IMR-90 (cell line): ENCODE results near the gene TNF. TPM values are rescaled to one million over a fixed set of nuclear protein-coding genes. Genes with fewer than 3 reads are reported as not detected.

Experiments
- ATAC-seq: fragments of 200-7000 bp; cut with Tn5 transposase; 2 replicates; pipeline ENCODE4 v1.9.1; 2020; ENCODE audit warnings: low read depth, mild to moderate bottlenecking, moderate library complexity
- BruUV-seq: library from RNA; stranded (reverse); fragments of 400-500 nt; replicated peaks from 2 replicates; lab custom pipeline; 2021; lab: Mats Ljungman, UMichigan
- CTCF ChIA-PET: fragments of 300-600 bp; formaldehyde crosslinking; extraction: SDS; loops from one replicate; lab custom pipeline; 2021; ENCODE audit warnings: antibody characterized with exemption; lab: Yijun Ruan, JAX
- POLR2A ChIA-PET: fragments of 300-600 bp; sonication (Branson Sonifier 250); formaldehyde crosslinking; loops from one replicate; lab custom pipeline; 2022; ENCODE audit warnings: antibody characterized with exemption; ENCODE audit not compliant: unreplicated experiment; lab: Charles Lee
- DNase-seq: peaks from one replicate; pipeline ENCODE4 v3.0.0; 2013
- H2AFZ ChIP-seq: replicated peaks from 2 replicates; pipeline ENCODE3; 2013; ENCODE audit warnings: low read length, mild to moderate bottlenecking; ENCODE audit not compliant: poor library complexity
- H2AK5ac ChIP-seq: 2 replicates; pipeline ENCODE4 v1.6.1; 2013; ENCODE audit warnings: low read depth, low read length, inconsistent platforms
- H2AK9ac ChIP-seq: replicated peaks from 2 replicates; pipeline ENCODE3; 2013; ENCODE audit warnings: mild to moderate bottlenecking, low read depth, low read length, moderate library complexity; ENCODE audit not compliant: poor library complexity
- H2BK120ac ChIP-seq: 2 replicates; pipeline ENCODE4 v1.6.1; 2013; ENCODE audit warnings: low read depth, low read length, inconsistent platforms
- H2BK15ac ChIP-seq: 3 replicates; pipeline ENCODE4 v1.6.1; 2013; ENCODE audit warnings: low read depth, low read length, inconsistent platforms
- H2BK20ac ChIP-seq: 2 replicates; pipeline ENCODE4 v1.6.1; 2013; ENCODE audit warnings: low read depth, mild to moderate bottlenecking, inconsistent platforms, low read length, moderate library complexity
- H2BK5ac ChIP-seq: 2 replicates; pipeline ENCODE4 v1.6.1; 2013; ENCODE audit warnings: mild to moderate bottlenecking, low read depth, low read length, inconsistent platforms; ENCODE audit not compliant: poor library complexity, severe bottlenecking
- H3K14ac ChIP-seq: replicated peaks from 2 replicates; pipeline ENCODE4 v1.6.1; 2013; ENCODE audit warnings: low read depth, low read length, inconsistent platforms
- H3K18ac ChIP-seq: 2 replicates; pipeline ENCODE4 v1.6.1; 2013; ENCODE audit warnings: low read depth, low read length, control low read depth
- H3K23ac ChIP-seq: 2 replicates; pipeline ENCODE4 v1.6.1; 2013; ENCODE audit warnings: low read depth, low read length, inconsistent platforms
- H3K27ac ChIP-seq: 2 replicates; pipeline ENCODE4 v1.5.1; 2013; ENCODE audit warnings: mild to moderate bottlenecking, control low read depth, low read length; ENCODE audit not compliant: insufficient read depth
- H3K27me3 ChIP-seq: 2 replicates; pipeline ENCODE4 v1.6.1; 2013; ENCODE audit warnings: low read length; ENCODE audit not compliant: control insufficient read depth, insufficient read depth
- H3K36me3 ChIP-seq: 2 replicates; pipeline ENCODE4 v1.6.1; 2013; ENCODE audit warnings: low read length, mixed read lengths; ENCODE audit not compliant: control insufficient read depth, insufficient read depth
- H3K4ac ChIP-seq: 2 replicates; pipeline ENCODE4 v1.6.1; 2013; ENCODE audit warnings: low read depth, low read length, inconsistent platforms
- H3K4me1 ChIP-seq: 2 replicates; pipeline ENCODE4 v1.6.1; 2013; ENCODE audit warnings: low read length, mixed read lengths; ENCODE audit not compliant: control insufficient read depth, insufficient read depth
- H3K4me2 ChIP-seq: 2 replicates; pipeline ENCODE4 v1.6.1; 2013; ENCODE audit warnings: low read depth, mild to moderate bottlenecking, control low read depth, low read length, moderate library complexity
- H3K4me3 ChIP-seq: 2 replicates; pipeline ENCODE4 v1.5.1; 2013; ENCODE audit warnings: low read depth, mild to moderate bottlenecking, control low read depth, low read length, moderate library complexity; ENCODE audit not compliant: insufficient read depth
- H3K56ac ChIP-seq: 2 replicates; pipeline ENCODE4 v1.6.1; 2013; ENCODE audit warnings: low read length, inconsistent platforms; ENCODE audit not compliant: insufficient read depth; ENCODE audit errors: extremely low read depth
- H3K79me1 ChIP-seq, 2 experiments: 2 replicates each; pipeline ENCODE4 v1.6.1; 2013; ENCODE audit warnings: low read length in 2 of 2, inconsistent platforms in 1 of 2, low read depth in 1 of 2
- H3K9ac ChIP-seq: 2 replicates; pipeline ENCODE4 v1.6.1; 2013; ENCODE audit warnings: low read depth, low read length, control low read depth
- H3K9me1 ChIP-seq: 2 replicates; pipeline ENCODE4 v1.6.1; 2013; ENCODE audit warnings: low read length, inconsistent platforms; ENCODE audit not compliant: insufficient read depth
- H3K9me3 ChIP-seq: 2 replicates; pipeline ENCODE4 v1.6.1; 2013; ENCODE audit warnings: low read length; ENCODE audit not compliant: control insufficient read depth, insufficient read depth
- H4K20me1 ChIP-seq: 2 replicates; pipeline ENCODE4 v1.6.1; 2013; ENCODE audit warnings: low read length, inconsistent platforms; ENCODE audit not compliant: insufficient read depth
- H4K5ac ChIP-seq: 2 replicates; pipeline ENCODE4 v1.6.1; 2013; ENCODE audit warnings: mild to moderate bottlenecking, low read depth, low read length, control low read depth
- H4K8ac ChIP-seq, 2 experiments: 2 replicates each; pipeline ENCODE4 v1.6.1; 2013; ENCODE audit warnings: low read depth in 2 of 2, low read length in 2 of 2, control low read depth in 1 of 2, inconsistent platforms in 1 of 2
- H4K91ac ChIP-seq: 2 replicates; pipeline ENCODE4 v1.6.1; 2013; ENCODE audit warnings: low read depth, low read length, inconsistent platforms; ENCODE audit not compliant: insufficient read depth
- BHLHE40 ChIP-seq: fragments of 150-350 bp; IDR thresholded peaks from 2 replicates; pipeline ENCODE4 v1.6.1; 2016; ENCODE audit warnings: mild to moderate bottlenecking, low read depth, low read length
- MAZ ChIP-seq: IDR thresholded peaks from 2 replicates; pipeline ENCODE4 v1.6.1; 2012; ENCODE audit warnings: low read depth, mild to moderate bottlenecking, low read length, improper control_type of control experiment, moderate library complexity, borderline replicate concordance
- RAD21 ChIP-seq: IDR thresholded peaks from 2 replicates; pipeline ENCODE4 v1.6.1; 2012; ENCODE audit warnings: low read length, improper control_type of control experiment
- RCOR1 ChIP-seq: IDR thresholded peaks from 2 replicates; pipeline ENCODE4 v1.6.1; 2012; ENCODE audit warnings: mild to moderate bottlenecking, low read length, improper control_type of control experiment; ENCODE audit not compliant: insufficient replicate concordance
- WGBS, 2 experiments: methylation state at CpG; one replicate each; pipeline versions ENCODE4 v1.1.5 to v1.1.7; 2013; ENCODE audit warnings: missing lambda C conversion rate in 2 of 2; ENCODE audit not compliant: insufficient read length in 1 of 2; ENCODE audit errors: extremely low coverage in 2 of 2; 5-methylcytosine and 5-hydroxymethylcytosine counted together
- dilution Hi-C: fragments of 300-500 bp; cut with HindIII; formaldehyde crosslinking; loops from one replicate; pipeline ENCODE4 v1.14.3; 2018; ENCODE audit warnings: low sequenced_read_pairs; ENCODE audit not compliant: unreplicated experiment
- in situ Hi-C: fragments of 300-500 bp; cut with MboI; formaldehyde crosslinking; loops from 3 replicates; pipeline ENCODE4 v1.14.3; 2019; ENCODE audit warnings: low sequenced_read_pairs, inconsistent platforms, mixed read lengths
- intact Hi-C: fragments of 100-400 bp; cut with micrococcal nuclease; formaldehyde crosslinking; loops from 2 replicates; pipeline ENCODE4 v1.10.0; 2022
- polyA plus RNA-seq, 3 experiments: library from polyadenylated mRNA; depleted of rRNA; stranded (reverse); fragments of >200 nt; gene quantifications; 2 replicates each; pipeline ENCODE4 v1.2.3, GENCODE V29; 2012; ENCODE audit warnings: low replicate concordance in 1 of 3
- total RNA-seq: library from RNA; depleted of rRNA; stranded (reverse); fragments of >200 nt; gene quantifications from 2 replicates; pipeline ENCODE4 v1.2.3, GENCODE V29; 2012

Gene TNF
- total and polyA plus RNA-seq, 2 of the 4 experiments (the other 2 are of a cell fraction), result not detected

GRCh38 chr6:31580807-31581433 is 5.6 kb downstream of the TNF start (continued):
- TF ChIP-seq RAD21 (peak; percentile 60), BHLHE40 (no peak)

GRCh38 chr6:31581434-31582229 is 6.3 kb downstream of the TNF start:
- Histone ChIP-seq H3K79me1 (no peaks in the 10 kb centered on the region), H3K56ac (peak overlapping the region; percentile 52; the same call in 1 of the 2 replicates), H3K27ac (peak overlapping the region; percentile 2; the same call in 1 of the 2 replicates), H2BK20ac (no peak overlapping the region), H2BK5ac (no peak overlapping the region), H2AFZ (peak overlapping the region; percentile 98), H3K36me3 (no peaks in the 10 kb centered on the region), H3K4ac (peak overlapping the region; percentile 83), H3K14ac (peak overlapping the region; percentile 95), H4K8ac (peak overlapping the region; percentile 51 to 93; a peak in 3 of 4 replicates), H3K9ac (peak overlapping the region; percentile 77), H3K4me1 (peaks cover 4% of the 10 kb centered on the region; the same call in 1 of the 2 replicates), H3K4me2 (peak overlapping the region; percentile 75), H4K20me1 (no peaks in the 10 kb centered on the region), H3K9me1 (no peaks in the 10 kb centered on the region; the same call in 1 of the 2 replicates), H3K18ac (no peak overlapping the region), H2BK120ac (no peak overlapping the region), H4K5ac (peak overlapping the region; percentile 54), H3K9me3 (no peaks in the 10 kb centered on the region), H2AK5ac (peak overlapping the region; percentile 21), H3K4me3 (peak overlapping the region; percentile 82), H4K91ac (no peak overlapping the region), H2BK15ac (no peak overlapping the region), H3K23ac (peak overlapping the region; percentile 86), H2AK9ac (peak overlapping the region; percentile 89), H3K27me3 (peaks cover 11% of the 10 kb centered on the region)
- ATAC-seq, result peak; percentile 35
- dilution Hi-C loops, result no loop called here
- BruUV-seq, result no TSS peak
- DNase-seq, result no peak
- no peak for TF ChIP-seq MAZ
- no peak for TF ChIP-seq RCOR1
- no peak for TF ChIP-seq RAD21
- no peak for TF ChIP-seq BHLHE40
- intact Hi-C loops, result loop anchor here (2.0 to 5.0 kb wide), 2 partner anchors 17 to 34 kb away; partner anchors contain the start of genes ATP6V1G2 and NFKBIL1
- CTCF ChIA-PET, result interaction anchor here (0.6 to 1.4 kb wide), 6 partner anchors 15 to 140 kb away, joined by 3 to 6 read pairs (median 3); no protein-coding TSS in a partner anchor
- in situ Hi-C loops, result no loop called here
- WGBS, 2 experiments, result 30% methylated on average over 2 of the region's 21 CpGs; no CpG with 5 or more reads in 1 of the 2 experiments
- POLR2A ChIA-PET, result interaction anchor here (1.0 kb wide), 1 partner anchor 35 kb away, joined by 3 read pairs; the partner anchor contains the start of gene NFKBIL1
